HG03103 (cell line): ENCODE measurements around the gene PSD2.

Source experiments
- ATAC-seq: cut with Tn5 transposase; IDR thresholded peaks from one replicate; pipeline ENCODE4 v1.9.1; 2021; ENCODE audit warnings: low read depth; ENCODE audit not compliant: unreplicated experiment

PSD2 gene

GRCh38 chr5:139852696-139853095, 57.1 kb downstream of the PSD2 start:
- no peak for ATAC-seq

- no peak for ATAC-seq
These were observed 58.5 kb downstream of the PSD2 start for GRCh38 chr5:139854029-139854605.

- ATAC-seq = no peak
These were observed 59.3 kb downstream of the PSD2 start for GRCh38 chr5:139854953-139855352.

GRCh38 chr5:139855451-139855850, 59.8 kb downstream of the PSD2 start:
- ATAC-seq = no peak

GRCh38 chr5:139855946-139856540, 60.4 kb downstream of the PSD2 start:
- no peak for ATAC-seq

GRCh38 chr5:139856714-139857113, 61.1 kb downstream of the PSD2 start:
- no peak for ATAC-seq

- ATAC-seq = no peak
These were observed 63.4 kb downstream of the PSD2 start for GRCh38 chr5:139859013-139859412.

GRCh38 chr5:139861021-139861888, 65.6 kb downstream of the PSD2 start:
- no peak for ATAC-seq

GRCh38 chr5:139861889-139862207, 66.2 kb downstream of the PSD2 start:
- no peak for ATAC-seq

GRCh38 chr5:139862313-139862712, 66.7 kb downstream of the PSD2 start:
- no peak for ATAC-seq

GRCh38 chr5:139862803-139863202, 67.2 kb downstream of the PSD2 start:
- no peak for ATAC-seq

- no peak for ATAC-seq
These were observed 67.8 kb downstream of the PSD2 start for GRCh38 chr5:139863361-139863760.

- no peak for ATAC-seq
These were observed 68.4 kb downstream of the PSD2 start for GRCh38 chr5:139863855-139864558.

- ATAC-seq = no peak
These were observed 69.3 kb downstream of the PSD2 start for GRCh38 chr5:139864716-139865483.

- ATAC-seq = no peak
These were observed 71.5 kb downstream of the PSD2 start for GRCh38 chr5:139867109-139867508.

GRCh38 chr5:139867581-139867980, 72.0 kb downstream of the PSD2 start:
- no peak for ATAC-seq

- ATAC-seq = no peak
These were observed 73.6 kb downstream of the PSD2 start for GRCh38 chr5:139869042-139869790.

GRCh38 chr5:139870677-139871076, 75.1 kb downstream of the PSD2 start:
- no peak for ATAC-seq

- no peak for ATAC-seq
These were observed 76.0 kb downstream of the PSD2 start for GRCh38 chr5:139871614-139872013.
